NCI-H774 (cell line): Measurements from ENCODE around the gene IRX2.

Experiments used
- DNase-seq: peaks from one replicate; lab custom pipeline; 2025; lab: John Stamatoyannopoulos, UW

IRX2 gene

DNA sequence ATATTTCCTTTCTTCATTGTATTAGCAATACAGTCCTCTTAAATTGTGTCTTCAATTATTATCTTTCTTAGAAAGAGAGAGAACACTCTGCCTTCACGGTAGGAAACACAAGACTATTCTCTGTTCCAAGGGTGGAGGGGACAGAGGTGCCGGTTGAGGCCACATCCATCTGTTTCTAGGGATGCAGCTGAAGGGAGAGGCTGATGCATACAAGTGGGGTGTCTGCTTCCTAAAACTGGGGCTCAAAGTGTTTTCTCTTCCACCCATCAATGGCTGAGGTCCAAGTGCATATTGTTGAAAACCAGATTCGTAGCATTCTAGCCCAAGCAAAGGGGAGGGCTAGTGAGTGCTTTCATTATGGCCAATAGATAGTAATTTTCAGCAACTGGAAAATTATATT is 9.5 kb downstream of the IRX2 start:
- no peak for DNase-seq

DNA sequence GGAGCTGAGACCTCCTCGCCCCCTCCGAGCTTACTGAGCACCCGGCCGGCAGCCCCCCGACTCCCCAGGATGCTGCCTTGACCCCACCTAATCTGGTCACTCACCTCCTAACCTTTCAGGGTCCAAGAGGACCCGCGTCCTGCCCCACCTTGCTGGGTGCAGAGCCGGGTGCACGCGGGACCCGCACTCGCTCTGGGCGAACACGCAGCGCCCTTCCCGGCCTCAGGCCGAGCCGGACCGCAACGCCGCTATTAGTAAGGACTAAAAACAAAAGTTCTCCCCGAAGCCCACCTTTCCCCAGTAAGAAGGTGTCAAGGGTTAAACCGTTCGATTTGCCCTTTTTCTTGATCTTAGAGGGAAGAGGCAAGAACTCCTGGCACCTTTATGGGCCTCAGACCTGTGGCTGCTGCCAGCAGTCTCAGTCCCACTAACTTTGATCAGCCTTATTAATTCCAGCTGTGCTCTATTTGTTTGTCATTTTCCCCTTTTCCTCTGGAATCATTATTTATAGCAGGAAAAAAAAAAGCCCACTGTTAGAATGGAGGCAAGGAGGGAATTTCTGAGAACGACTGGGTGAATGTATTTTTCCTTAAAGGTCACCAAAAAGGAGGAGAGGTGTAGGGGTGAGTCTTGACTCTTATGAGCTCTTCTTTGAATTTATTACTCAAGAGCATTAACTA is 10.5 kb downstream of the IRX2 start:
- no peak for DNase-seq

DNA sequence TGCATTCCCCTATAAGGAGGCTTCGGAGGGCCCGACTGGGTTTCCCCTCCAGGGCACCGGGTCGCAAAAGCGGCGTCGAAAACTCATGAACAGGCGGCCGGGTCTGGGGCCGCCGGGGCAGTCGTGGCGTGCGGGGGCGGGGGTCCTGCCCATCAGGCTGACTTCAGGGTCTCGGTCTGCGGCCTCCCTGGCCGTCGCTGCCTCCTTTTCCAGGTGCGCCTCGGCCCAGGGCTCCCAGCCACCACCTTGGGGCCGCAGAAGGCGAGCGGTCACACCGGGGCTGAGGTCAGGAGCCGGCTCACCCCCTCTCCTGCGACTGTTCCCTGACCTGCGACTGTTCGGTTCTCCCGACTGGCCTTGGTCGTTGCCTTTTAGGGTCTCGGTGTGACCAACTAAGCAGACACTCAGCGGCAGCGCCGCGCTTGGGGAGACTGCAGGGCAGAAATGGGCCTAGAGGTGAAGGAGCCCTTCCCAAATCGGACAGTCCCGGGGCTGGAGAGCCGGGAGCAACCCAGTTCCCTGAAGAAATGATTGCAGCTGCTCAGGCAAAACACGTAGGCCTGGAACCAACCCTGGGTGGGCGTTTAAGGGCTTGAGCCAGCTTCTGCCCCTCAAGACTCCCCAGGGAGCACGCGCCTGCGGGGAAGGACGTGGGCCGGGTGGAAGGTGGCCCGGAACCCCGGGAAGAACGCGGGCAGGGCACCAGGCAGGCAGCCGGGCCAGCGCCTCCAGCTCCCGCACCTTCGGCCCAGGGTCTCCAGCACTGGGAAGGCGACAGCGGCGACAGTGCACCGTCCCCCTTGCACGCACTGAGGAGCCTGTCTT is 11.2 kb downstream of the IRX2 start:
- DNase-seq: no peak

DNA sequence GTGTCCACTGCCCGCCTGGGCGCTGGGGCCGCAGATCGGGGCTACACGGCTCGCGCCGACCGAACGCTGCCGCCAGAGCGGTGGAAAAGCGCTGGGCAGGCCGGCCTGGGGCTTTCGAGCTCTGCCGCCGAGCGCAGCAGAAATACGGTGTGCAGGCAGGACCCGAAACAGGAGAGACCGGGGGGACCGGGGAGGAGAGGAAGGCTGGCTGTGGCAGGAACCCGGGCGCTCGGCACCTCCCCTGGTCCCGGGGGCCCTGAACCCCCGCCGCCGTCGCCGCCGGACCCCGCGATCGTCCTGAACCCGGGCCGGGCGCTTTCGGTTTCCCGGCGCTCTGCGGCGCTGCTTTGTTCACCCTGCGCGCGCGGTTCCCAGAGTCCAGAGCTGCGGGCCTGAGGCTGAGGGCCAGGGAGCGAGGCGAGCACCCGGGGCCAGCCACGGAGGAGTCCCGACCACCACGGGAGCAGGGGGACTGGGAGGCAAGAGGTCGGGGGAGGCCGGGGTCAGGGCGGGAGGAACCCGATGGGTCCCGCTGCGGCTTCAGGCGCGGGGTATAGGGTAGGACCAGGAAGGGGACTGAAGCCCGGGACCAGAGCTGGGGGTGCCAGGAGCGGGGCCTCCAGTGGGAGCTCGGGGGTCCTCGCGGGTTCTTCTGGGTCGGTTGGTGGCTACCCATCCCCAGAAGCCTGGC is 12.0 kb downstream of the IRX2 start:
- DNase-seq: peak; percentile 53

DNA sequence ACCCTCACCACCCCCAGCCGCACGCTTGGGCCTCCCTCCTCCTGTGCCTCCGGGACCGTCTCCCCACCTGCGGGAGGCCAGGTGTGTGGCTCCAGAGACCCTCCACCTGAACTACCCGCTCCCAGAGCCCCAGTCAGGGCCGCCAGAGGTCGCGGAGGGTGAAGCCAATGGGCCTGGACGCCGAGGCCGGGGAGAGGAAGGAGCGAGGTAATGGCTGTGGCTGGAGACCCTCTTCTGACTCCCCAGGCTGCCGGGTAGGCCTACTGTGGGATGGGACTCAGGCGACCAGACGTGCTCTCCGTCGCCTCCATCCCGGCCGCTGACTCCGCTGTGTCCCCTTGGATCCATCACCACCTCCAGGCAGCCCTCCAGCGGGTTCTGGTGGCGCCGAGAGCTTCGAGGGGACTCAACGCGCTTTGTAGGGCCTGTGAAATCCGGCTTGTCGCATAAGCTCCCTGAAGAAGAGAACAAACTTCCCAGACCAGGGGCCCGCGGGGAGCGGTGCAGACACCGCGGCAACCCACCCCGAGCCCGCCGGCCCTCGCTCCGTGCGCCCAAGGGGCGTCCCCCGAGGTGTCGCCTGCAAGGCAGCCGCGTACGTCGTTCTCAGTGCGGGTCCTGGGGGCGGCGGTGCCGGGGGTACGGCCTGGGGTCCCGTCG is 12.6 kb downstream of the IRX2 start:
- peak; percentile 50 for DNase-seq

DNA sequence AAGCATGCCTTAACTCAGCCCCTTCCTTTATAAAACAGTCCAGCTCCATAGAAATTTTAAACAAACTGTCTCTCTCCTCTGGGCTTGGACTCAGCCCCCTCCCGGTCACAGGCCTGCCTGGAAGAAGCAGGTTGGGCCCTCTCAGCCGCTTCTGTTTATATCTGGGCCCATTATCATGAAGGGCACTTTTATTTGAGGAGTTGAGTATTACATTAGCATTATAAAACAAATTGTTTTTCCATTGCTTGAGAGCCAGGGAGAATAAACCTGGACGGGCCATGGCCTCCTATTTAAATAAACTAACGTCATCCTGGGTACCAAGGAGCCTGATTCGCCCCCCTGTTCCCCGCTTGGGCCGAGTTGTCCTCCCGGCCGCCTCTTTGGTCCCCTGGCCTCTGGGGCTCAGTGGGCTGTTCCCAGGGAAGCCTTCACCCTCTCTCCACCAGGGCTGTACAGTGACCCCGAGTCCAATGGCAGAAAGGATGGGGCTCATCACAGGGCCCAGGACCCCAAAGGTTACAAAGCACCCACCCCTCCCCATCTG is 13.2 kb downstream of the IRX2 start:
- DNase-seq: peak; percentile 80

DNA sequence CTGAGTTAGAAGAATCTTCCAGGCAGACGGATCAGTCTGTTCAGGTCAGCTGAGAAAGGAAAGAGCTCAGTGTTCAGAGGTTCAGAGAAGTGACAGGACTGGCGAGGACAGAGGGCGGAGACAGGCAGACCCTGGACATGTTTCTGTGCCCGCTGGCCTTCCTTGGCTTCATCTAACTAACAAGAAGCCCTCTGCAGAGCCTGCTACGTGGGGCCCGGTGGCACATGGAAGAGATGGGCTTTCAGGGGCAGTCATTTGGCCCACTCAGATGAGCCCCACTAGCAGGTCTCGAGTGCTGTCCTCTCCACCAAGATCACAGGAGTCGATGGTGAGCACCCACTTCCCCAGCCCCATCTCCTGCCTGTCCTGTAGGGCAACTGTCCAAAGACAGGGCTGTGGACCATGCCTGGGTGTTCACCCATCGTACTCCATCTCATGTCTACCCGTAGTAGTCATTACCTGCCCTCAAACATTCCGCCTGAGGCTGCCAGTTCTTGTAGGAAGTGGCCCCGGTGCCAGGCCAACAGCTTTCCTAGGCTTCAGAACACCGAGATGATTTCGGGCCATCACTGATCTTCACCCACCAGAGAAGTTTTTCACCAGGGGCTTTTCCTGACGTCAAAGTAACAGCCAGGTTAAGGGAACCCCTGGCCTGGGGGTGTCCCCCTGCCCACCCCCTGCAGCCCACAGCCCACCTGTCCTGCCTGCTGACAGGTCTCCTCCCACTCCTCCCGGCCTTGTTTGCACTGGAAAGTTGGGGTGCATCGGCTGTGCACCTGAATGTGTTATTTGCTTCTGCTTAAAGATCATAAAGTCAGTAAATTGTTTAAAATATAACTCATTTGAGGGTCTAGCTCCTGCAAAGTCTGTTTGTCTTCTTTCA is 14.0 kb downstream of the IRX2 start:
- DNase-seq: no peak

DNA sequence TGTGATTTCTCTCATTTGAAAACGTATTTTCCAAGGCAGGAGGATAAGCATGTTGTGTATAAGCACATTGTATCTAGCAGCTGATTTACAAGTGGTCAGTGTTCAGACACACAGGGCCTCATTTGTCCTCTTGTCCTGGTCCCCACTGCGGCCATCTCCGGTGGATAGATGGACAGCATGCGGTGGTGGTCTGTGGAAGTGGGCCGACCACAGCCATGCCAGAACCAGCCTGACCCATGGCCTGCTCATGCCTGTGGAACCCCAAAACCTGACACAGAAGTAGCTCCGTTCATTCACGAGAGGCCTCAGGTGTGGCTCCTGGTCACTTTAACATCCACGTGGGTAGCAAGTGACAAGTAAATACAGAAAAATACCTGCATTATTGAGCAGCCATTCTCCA is 14.6 kb downstream of the IRX2 start:
- DNase-seq: no peak

DNA sequence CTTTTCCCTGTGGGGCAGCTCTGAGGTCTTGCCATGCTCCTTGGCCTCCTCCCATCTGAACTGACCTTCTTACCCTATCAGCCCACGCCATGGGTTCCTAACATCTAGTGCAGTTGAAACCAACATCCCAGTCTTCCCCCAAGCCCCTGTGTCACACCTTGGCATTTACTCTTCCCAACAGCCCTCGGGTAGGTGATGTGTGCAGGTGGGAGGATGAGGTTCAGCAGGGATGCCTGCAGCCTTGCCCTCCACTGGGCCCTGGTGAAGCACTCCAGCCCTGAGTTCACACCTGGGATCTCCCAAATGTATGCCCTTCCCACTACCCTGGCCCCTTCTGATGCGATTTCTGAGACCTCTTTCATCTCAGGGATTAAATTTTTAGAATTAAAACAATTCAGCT is 15.5 kb downstream of the IRX2 start:
- DNase-seq: no peak

DNA sequence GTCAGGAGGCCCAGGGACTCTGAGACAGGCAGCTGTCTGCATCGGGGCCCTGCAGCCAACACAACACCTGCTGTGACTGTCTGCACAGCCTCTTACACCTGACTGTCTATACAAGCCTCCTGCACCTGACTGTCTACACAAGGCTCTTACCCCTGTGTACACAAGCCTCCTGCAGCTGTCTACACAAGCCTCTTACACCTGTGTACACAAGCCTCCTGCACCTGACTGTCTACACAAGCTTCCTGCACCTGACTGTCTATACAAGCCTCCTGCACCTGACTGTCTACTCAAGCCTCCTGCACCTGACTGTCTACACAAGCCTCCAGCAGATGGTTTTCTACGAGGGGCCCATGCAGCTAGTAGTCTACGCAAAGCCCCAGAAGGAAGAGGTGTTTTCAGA is 18.6 kb downstream of the IRX2 start:
- peak; percentile 99 for DNase-seq

DNA sequence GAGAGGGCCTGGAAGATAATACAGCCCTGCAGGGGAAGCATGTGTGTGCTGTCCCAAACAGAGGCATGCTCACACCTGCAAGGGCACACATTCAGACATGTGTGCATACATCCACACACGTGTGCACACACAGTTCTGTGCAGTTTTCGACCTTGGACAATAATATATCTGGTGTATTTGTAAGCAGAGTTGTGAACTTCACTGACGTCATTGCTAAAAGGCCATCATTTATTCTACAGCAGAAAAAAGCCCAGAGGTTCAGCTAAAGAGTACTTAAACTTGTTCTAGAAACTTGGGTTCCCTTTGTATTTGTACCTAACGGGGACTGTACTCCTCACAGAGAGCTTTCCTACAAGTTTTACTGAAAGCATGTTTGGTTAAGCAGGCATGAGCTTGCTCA is 19.5 kb downstream of the IRX2 start:
- DNase-seq: no peak

DNA sequence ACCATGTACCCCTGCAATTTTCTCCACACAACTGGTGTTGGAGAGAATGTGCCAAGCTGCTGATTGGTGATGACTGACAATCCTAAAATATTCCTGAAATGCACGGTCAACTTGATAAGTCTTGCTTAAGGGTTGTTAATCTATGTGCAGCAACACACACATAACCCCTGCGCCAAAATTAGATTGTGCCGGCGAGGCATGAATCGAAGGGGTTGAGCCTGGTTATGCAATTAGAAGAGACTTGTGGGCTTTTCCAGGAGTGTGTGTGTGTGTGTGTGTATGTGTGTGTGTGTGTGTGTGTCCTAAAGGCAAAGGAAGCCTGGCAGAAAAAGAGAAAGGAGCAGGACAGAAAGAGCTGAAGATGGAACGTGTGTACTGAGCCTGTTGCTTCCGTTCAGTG is 22.3 kb downstream of the IRX2 start:
- DNase-seq: no peak

DNA sequence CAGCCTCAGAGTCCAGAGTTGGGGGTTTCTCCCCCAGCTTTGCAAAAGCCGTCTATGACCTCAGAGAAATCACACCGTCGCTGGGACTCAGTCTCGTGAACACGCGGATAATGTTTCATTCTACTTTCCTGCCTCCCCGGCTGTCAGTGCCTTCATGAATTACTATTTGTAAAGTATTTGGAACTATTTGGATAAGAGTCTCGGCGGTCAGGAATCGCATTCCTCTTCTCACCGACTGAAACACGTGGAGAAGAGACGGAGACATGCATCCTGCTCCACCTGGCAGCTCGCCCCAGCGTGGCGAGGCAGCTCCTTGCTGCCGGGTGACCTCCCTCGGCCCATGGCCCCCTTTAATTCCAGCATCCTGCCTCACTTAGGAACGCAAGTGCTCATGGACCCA is 23.9 kb downstream of the IRX2 start:
- DNase-seq: no peak

DNA sequence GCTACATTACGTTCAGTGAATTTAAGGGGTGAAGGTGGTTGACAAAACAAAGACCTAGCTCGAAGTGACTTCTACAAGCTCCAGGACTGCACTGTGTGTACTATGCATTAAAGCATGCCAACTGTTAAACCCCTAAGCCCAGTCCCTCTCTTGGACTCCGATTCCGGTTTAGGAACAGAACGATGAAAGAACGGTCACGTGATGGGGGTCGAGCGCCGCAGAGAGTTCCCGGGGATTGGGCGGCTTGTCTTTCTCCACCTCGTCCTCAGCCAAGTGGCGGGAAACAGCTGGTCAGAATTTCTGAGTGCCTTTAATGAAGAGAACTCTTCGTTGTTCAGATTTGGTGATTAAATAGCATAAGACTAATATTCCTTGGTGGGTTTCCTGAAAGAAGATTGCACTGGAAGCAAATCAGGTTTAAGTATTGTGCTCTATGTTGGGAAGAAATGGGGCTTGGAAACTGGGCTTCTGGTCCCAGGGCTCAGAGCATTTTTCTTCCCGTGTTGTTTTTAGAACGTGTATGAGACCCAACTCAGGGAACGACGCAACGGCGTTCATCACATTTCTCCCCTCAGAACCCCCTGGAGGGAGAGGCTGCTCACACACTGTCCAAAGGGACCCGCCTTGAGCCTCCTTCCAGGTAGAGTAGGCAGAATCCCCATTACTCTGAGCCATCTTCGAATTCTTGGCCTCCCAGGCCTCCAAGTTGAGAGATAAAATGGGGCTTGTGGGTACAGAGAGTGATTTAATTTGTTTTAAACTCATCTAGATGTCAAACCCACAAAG is 25.3 kb downstream of the IRX2 start:
- no peak for DNase-seq

DNA sequence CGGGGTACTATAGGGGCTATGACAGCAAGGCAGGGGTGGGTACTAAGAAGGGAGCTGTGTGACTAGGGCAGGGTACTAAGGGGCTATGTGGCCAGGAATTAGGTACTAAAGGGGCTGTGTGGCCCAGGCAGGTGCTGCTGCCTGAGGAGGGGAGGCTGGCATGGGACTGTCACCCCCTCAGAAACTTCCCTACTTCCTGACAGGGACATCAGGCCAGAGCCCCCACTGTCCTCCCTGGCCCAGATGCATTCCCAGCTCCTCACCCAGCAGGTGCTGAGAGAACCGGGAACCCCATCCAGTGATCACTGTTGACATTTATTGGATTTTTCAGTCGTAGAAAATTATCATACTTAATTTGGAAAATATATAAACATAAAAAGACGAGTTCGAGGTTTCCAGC is 26.6 kb downstream of the IRX2 start:
- DNase-seq: no peak

DNA sequence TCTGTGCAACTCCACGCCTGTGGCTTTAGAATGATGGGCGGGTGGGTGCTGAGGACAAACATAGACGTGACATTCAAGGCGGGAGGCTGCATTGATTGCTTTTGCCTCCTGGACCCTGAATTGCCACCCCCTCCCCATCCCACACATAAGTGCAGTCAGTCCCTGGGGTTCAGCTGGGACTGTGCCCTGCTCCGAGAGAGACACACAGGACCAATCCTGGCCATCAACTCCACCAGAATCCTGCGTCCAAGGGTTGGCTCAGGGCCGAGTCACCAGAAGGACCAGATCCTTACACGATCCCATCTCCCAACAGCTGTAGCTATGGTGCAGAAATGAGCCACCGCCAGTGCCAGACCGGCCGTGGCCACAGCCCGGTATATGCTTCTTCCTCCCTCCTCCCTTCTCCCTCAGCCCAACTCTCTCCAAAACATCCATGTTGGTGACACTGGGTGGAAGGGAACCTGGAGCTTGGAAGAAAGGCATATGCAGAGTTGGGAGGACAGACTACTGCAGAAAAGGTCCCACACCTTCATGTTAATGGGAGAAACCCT is 27.4 kb downstream of the IRX2 start:
- no peak for DNase-seq

DNA sequence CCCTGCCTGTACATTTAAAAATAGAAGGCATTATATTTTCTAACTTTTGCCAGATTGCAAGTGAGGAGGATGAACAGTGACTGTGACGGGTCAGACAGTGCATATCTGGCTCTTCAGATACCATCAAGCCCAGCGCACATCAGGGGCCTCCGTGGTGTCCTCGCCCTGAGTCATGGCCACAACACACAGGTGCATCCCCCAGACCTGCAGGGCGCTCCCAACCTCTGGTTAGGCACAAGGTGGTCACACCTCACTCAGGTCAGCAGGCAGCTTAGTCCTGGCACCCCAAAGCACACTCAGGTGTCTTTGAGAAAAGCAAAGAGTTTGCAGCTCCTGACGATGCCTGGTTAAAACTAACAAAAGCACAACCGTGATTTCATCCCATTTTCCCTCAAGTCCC is 28.6 kb downstream of the IRX2 start:
- no peak for DNase-seq

DNA sequence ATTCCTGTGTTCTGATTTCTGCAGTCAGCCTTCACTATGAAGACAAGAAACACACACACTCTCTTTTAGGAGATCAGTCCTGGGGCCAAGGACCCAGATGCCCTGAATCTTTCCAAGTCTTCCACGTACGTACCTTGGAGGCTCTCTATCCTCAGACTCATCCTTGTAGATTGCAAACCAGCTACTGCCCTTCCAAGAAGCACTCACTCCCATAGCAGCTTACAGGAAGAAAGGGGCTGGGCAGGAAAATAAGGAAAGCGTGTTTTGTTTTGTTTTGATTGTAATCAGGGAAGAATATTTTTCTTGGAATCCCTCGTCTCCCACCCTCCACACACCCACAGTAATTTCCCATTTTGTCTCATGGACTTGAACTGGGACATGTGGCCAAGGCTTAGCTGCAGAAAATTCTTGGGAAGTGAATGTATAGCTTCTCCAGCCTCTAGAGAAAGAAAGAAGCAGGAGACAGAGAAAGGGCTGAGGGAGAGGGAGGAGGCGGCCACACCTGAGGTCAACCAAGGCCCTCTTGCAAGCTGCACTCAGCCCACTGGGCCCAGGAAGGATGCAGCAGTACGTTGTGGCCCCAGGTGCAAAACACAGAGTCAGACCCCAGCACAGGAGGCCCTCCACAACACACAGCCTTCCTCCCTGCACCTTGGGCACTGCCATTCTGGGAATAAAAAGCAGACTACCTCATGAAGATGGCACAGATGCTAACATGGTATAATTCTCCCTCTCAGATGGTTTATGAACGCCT is 29.9 kb downstream of the IRX2 start:
- DNase-seq: no peak

DNA sequence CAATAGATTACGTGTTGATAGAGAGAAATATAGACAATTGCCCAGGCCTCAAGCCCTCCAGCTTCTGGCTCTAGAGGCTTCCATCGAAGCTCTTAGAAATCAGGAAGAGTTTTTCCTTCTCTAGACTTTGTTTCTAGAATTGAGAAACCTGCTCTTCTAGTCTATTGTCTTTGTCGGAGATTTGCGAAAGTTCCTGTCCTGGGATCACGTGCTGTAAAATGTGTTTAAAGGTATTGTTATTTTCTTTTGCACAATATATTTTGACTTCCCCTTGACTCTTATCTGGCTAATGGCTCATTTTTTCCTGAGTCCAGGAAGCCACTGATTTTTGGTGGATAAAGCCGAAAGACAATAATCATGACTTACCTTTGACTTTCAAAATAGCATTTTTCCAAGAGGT is 32.1 kb downstream of the IRX2 start:
- no peak for DNase-seq
